22Rv1 (cell line): ENCODE results near the gene MAP3K10.

Experiments used
- CTCF ChIP-seq: fragments of 450-650 bp; IDR thresholded peaks from 2 replicates; pipeline ENCODE4 v1.5.1; 2017; ENCODE audit warnings: mild to moderate bottlenecking
- ZFX ChIP-seq: fragments of 450-650 bp; IDR thresholded peaks from 2 replicates; pipeline ENCODE4 v1.6.1; 2017; ENCODE audit warnings: antibody characterized with exemption, borderline replicate concordance

GRCh38 chr19:40254714-40255418, 63.6 kb downstream of the MAP3K10 start:
- TF ChIP-seq CTCF (no peak), ZFX (no peak)
